Measurements from ENCODE around the gene FLAD1. TPM values are rescaled to one million over a fixed set of nuclear protein-coding genes. Genes with fewer than 3 reads are reported as not detected.

The FLAD1 gene
- total RNA-seq, 4 donors from 2014 or later: 26.6 to 36.8 (median 31.7) TPM

DNA sequence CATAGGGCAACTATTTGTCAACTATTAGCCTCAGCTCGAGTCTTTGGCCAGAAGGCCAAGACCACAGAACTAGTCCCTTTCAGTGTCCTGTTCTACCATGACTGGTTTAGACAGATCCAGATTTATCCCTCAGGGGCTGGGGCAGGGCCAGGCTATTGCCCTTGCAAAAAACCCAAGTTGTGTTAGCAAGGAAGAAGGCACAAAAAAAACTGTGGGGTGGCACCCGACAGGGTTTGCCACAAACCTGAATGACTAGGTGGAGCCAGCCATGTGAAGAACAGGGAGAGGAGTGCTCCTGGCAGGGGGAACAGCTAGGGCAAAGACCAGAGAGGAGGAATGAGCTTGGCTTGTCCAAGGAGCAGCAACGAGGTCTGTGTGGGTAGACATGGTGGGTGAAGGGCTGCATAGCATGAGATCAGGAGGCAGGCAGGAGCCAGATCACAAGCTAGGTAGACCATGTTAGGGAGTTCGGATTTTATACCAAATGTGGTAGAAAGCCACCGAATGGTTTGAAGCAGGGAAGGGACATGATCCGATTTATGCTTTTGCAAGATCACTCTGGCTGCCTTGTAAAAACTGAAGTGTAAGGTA, 54.8 kb downstream of the FLAD1 start:
- no peak overlapping the region for H3K4me3 ChIP-seq
- ATAC-seq (no peak), DNase-seq (no peak)
- no peak for TF ChIP-seq POLR2A (IDR thresholded peaks at IDR 0.05)
- TF ChIP-seq, protein P1, sequence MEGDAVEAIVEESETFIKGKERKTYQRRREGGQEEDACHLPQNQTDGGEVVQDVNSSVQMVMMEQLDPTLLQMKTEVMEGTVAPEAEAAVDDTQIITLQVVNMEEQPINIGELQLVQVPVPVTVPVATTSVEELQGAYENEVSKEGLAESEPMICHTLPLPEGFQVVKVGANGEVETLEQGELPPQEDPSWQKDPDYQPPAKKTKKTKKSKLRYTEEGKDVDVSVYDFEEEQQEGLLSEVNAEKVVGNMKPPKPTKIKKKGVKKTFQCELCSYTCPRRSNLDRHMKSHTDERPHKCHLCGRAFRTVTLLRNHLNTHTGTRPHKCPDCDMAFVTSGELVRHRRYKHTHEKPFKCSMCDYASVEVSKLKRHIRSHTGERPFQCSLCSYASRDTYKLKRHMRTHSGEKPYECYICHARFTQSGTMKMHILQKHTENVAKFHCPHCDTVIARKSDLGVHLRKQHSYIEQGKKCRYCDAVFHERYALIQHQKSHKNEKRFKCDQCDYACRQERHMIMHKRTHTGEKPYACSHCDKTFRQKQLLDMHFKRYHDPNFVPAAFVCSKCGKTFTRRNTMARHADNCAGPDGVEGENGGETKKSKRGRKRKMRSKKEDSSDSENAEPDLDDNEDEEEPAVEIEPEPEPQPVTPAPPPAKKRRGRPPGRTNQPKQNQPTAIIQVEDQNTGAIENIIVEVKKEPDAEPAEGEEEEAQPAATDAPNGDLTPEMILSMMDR (IDR thresholded peaks at IDR 0.05 in 4 of 5, conservative IDR thresholded peaks at IDR 0.05 in 1 of 5): no peak
- in situ Hi-C loops (cut with MboI; ENCODE audit: low sequenced_read_pairs in 4 of 4): no loop called here
- peaks cover 0 to 10% of the 10 kb centered on the region in 2 donors for H3K4me1 ChIP-seq
- no peaks in the 10 kb centered on the region for H3K9me3 ChIP-seq
- intact Hi-C loops (cut with DNase I; ENCODE audit: low total_unique reads): no loop called here
- no peaks in the 10 kb centered on the region for H3K27me3 ChIP-seq
- peak overlapping the region in 1 of 4 donors; percentile 81 for H3K27ac ChIP-seq
- H3K36me3 ChIP-seq: no peaks in the 10 kb centered on the region

DNA sequence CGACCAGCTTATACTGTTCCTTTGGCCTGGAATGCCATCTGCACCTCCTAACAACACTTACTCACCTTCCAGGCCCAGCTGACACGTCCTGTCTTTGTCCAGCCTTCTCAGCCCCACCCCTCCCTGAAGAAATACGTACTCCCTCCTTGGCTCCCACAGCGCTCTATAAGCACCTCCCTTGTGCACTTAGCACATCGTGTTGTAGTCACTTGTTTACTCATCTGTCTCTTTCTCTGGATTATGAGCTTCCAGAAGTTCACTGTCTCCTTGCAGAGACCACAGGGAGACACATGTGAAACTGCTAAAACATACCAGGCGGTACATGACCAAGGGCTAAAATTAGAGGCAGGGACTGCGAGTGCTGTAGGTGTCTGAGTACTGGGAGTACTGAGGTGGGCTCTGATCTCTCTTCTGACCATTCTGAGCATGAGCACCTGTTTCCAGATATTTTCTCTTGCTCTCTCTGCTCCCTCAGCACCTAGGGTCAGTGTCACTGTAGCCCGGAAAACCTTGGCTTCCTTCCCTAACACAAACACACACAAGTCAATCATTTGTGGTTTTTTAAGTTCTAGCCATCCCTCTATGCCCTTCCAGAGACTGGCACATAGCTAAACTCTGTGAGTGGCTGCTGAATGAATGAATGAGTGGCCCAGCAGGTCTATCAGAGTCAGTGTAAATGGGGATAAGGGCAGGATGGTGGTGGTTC, 55.6 kb downstream of the FLAD1 start:
- Histone ChIP-seq H3K4me3 (no peak overlapping the region), H3K27ac (peak overlapping the region; percentile 22 to 81 (median 48)), H3K36me3 (no peaks in the 10 kb centered on the region), H3K4me1 (peaks cover 0 to 10% of the 10 kb centered on the region in 2 donors), H3K9me3 (no peaks in the 10 kb centered on the region), H3K27me3 (no peaks in the 10 kb centered on the region)
- DNase-seq: peak in 1 of 2 donors; percentile 45
- ATAC-seq: peak; percentile 63 to 92
- in situ Hi-C loops (cut with MboI; ENCODE audit: low sequenced_read_pairs in 4 of 4): no loop called here
- TF ChIP-seq, protein P1 (IDR thresholded peaks at IDR 0.05 in 4 of 5, conservative IDR thresholded peaks at IDR 0.05 in 1 of 5): no peak
- TF ChIP-seq POLR2A (IDR thresholded peaks at IDR 0.05): no peak
- intact Hi-C loops (cut with DNase I; ENCODE audit: low total_unique reads): no loop called here

DNA sequence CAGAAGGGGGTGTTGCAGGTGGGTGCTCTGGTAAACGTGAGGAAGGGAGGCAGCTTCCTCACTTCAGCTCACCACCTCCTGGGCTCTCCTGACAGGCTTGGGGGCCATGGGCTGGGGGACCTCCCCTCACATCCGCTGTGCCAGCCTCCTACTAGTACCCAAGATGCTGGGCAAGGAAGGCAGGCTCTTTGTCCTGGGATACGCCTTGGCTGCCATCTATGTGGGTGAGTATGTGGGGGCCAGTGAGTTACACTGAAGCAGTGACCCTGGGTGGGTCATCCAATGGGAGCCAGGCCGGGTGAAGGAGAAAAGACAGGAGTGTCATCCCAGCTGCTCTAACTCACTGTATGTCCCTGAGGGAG, 56.1 kb downstream of the FLAD1 start:
- intact Hi-C loops (cut with DNase I; ENCODE audit: low total_unique reads): no loop called here
- in situ Hi-C loops (cut with MboI; ENCODE audit: low sequenced_read_pairs in 4 of 4): no loop called here
- DNase-seq (no peak), ATAC-seq (no peak)
- peak overlapping the region; percentile 22 to 81 (median 48) for H3K27ac ChIP-seq
- H3K36me3 ChIP-seq: no peaks in the 10 kb centered on the region
- no peaks in the 10 kb centered on the region for H3K27me3 ChIP-seq
- H3K9me3 ChIP-seq: no peaks in the 10 kb centered on the region
- TF ChIP-seq, protein P1 (IDR thresholded peaks at IDR 0.05 in 4 of 5, conservative IDR thresholded peaks at IDR 0.05 in 1 of 5): no peak
- TF ChIP-seq POLR2A (IDR thresholded peaks at IDR 0.05): no peak
- H3K4me1 ChIP-seq: peaks cover 0 to 10% of the 10 kb centered on the region in 2 donors
- no peak overlapping the region for H3K4me3 ChIP-seq

DNA sequence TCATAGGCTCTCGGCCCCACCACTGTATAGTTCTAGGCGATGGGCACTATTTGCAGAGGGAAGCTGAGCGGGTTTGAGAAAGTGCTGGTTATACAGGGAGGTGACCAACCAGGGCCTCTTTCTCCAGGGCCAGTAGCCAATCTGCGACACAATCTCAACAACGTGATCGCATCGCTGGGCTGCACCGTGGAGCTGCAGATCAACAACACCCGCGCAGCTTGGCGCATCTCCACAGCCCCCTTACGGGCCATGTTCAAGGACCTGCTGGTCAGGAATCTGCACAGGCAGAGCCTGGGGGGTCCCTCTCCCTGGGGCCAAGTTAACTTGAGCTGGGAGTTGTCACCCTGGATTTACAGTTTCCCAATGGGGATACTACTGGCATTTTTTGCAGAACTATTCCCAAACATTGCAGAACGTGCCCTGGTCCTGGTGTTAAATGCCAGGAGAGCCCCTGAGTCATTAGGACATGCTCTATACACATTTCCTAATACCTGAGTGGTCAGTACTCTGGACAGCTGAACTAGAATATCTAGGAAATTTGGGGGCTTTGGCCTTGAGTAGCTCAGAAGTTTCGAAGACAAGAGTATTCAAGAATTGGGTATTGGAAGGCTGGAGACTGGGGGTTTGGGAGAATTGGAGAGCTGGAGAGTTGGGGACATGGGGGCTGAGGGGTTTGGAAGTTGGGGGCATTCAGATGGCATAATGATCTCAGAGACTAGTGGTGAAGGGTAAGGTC, 57.4 kb downstream of the FLAD1 start:
- ATAC-seq: no peak
- in situ Hi-C loops (cut with MboI; ENCODE audit: low sequenced_read_pairs in 4 of 4) (no loop called here), intact Hi-C loops (cut with DNase I; ENCODE audit: low total_unique reads) (no loop called here)
- Histone ChIP-seq H3K4me1 (peaks cover 9 to 14% of the 10 kb centered on the region in 2 donors), H3K27ac (no peak overlapping the region), H3K36me3 (no peaks in the 10 kb centered on the region), H3K27me3 (no peaks in the 10 kb centered on the region), H3K9me3 (no peaks in the 10 kb centered on the region), H3K4me3 (no peak overlapping the region)
- no peak for DNase-seq
- no peak for TF ChIP-seq POLR2A (IDR thresholded peaks at IDR 0.05)
- TF ChIP-seq, protein P1 (IDR thresholded peaks at IDR 0.05 in 4 of 5, conservative IDR thresholded peaks at IDR 0.05 in 1 of 5): no peak

Small RNA genes lying within 50 kb of the gene (microRNA-seq; reads per million reads assigned to microRNA genes)
- gene MIR4258 (ENCODE audit: borderline replicate concordance in 2 of 2): 0 reads per million in 2 donors

Other genes starting within 250 kb of the FLAD1 start
- 10 to 100 TPM in 3 of 4 donors, 1 to 10 TPM in 1; 5.0 to 30.0 (median 20.8) TPM for gene KCNN3, start 113.1 kb upstream of the FLAD1 start, total RNA-seq
- 1 to 10 TPM; 4.6 to 7.6 (median 6.1) TPM for gene PMVK, start 46.6 kb upstream of the FLAD1 start, total RNA-seq
- gene PBXIP1, start 27.2 kb upstream of the FLAD1 start, total RNA-seq: 100 to 1,000 TPM; 126 to 171 (median 165) TPM
- 10 to 100 TPM; 12.6 to 22.7 (median 17.8) TPM for gene PYGO2, start 21.6 kb upstream of the FLAD1 start, total RNA-seq
- 100 to 1,000 TPM in 1 of 4 donors, 10 to 100 TPM in 3; 27.4 to 135 (median 54.9) TPM for gene SHC1, start 12.6 kb upstream of the FLAD1 start, total RNA-seq
- 10 to 100 TPM in 1 of 4 donors, 1 to 10 TPM in 3; 3.6 to 15.7 (median 7.9) TPM for gene CKS1B, start 8.7 kb upstream of the FLAD1 start, total RNA-seq
- not detected for gene LENEP, start 10.2 kb downstream of the FLAD1 start, total RNA-seq
- gene ZBTB7B, start 19.5 kb downstream of the FLAD1 start, total RNA-seq: 100 to 1,000 TPM in 1 of 4 donors, 10 to 100 TPM in 3; 61.3 to 100 (median 73.1) TPM
- gene DCST2, start 50.4 kb downstream of the FLAD1 start, total RNA-seq: not detected
- gene DCST1, start 50.5 kb downstream of the FLAD1 start, total RNA-seq: under 1 TPM in 2 of 4 donors, not detected in 2; 0.13 to 0.35 TPM
- 10 to 100 TPM; 30.3 to 42.8 (median 36.9) TPM for gene ADAM15, start 68.0 kb downstream of the FLAD1 start, total RNA-seq
- gene EFNA4, start 80.4 kb downstream of the FLAD1 start, total RNA-seq: under 1 TPM; 0.41 to 0.87 (median 0.80) TPM
- 1 to 10 TPM in 2 of 4 donors, under 1 TPM in 1, not detected in 1; 0.55 to 1.8 (median 1.6) TPM for gene EFNA3, start 95.5 kb downstream of the FLAD1 start, total RNA-seq
- gene EFNA1, start 144.5 kb downstream of the FLAD1 start, total RNA-seq: 10 to 100 TPM; 12.6 to 35.1 (median 14.4) TPM
- gene SLC50A1, start 152.5 kb downstream of the FLAD1 start, total RNA-seq: 10 to 100 TPM in 1 of 4 donors, 1 to 10 TPM in 3; 3.5 to 11.4 (median 8.2) TPM
- 10 to 100 TPM in 3 of 4 donors, 1 to 10 TPM in 1; 7.3 to 69.5 (median 57.9) TPM for gene DPM3, start 157.2 kb downstream of the FLAD1 start, total RNA-seq
- 100 to 1,000 TPM in 1 of 4 donors, 10 to 100 TPM in 3; 59.6 to 102 (median 91.6) TPM for gene KRTCAP2, start 190.0 kb downstream of the FLAD1 start, total RNA-seq
- gene TRIM46, start 190.5 kb downstream of the FLAD1 start, total RNA-seq: not detected
- 1 to 10 TPM; 1.5 to 4.6 (median 3.3) TPM for gene THBS3, start 224.6 kb downstream of the FLAD1 start, total RNA-seq
- 10 to 100 TPM; 14.4 to 26.9 (median 24.6) TPM for gene MTX1, start 225.4 kb downstream of the FLAD1 start, total RNA-seq

All from gastrocnemius medialis (tissue), 4 donors.